ENCODE measurements around the gene TOX2.

Gene TOX2

DNA sequence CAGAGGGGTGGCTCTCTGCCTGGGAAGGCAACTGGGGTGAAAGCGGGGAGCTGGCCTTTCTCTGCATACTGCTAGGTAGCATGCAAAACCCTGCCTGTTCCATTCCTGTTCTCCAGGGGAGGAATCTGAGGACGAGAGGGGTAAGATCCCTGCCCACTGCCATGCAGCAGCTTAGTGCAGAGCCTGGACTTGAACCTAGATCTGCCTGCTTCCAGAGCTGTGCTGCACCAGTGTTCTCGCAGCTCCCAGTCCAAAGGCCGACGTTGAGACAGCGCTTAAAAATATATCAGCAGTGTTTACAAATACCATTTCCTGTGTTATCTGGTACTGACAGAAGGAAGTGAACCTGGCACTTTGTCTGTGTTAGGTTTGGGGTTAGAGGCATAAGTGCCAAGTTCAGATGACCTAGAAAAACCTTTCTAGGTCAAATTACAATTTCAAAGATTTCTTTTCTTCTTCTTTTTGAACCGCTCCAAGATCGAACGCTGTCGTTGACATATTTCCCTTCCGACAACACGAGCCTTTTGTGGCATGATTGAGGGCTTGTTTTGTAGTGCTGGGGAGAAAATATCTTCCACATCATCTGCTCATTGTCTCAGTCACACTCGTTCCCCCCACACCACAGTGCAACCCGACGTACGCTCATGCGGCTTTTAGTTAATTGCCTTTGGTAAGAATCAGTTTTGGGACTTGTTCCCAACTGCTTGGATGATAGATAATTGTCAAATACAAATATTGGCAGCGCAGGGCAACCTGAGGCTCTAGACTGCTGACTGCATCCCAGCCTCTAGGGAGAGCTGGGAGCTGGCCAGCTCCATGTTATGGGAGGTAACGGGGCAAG lies 44.6 kb downstream of the TOX2 start:
- DNase-seq (ENCODE audit: low spot score), result no peak

- DNase-seq (ENCODE audit: low spot score), result no peak
These were observed 45.2 kb downstream of the TOX2 start for GRCh38 chr20:43959920-43960227.

DNA sequence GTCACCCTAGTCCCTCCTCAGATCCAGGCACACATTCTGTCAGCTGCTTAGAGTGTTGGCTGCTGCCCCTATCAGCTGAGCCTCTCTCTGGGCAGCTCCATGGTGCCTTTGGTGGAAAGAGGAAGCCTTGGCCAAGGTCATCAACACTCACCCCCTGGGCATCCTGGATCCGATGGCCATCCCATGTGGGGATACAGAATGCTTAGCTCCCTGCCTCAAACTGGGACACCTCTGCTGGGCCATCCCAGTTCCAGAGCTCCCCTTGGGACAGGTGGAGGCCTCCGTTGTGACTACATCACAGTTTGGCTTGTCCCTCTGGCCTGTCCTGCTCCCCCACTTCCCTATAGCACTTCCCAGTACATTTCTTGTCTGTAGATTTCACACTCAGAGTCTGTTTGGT lies 45.6 kb downstream of the TOX2 start:
- DNase-seq (ENCODE audit: low spot score), result no peak

DNA sequence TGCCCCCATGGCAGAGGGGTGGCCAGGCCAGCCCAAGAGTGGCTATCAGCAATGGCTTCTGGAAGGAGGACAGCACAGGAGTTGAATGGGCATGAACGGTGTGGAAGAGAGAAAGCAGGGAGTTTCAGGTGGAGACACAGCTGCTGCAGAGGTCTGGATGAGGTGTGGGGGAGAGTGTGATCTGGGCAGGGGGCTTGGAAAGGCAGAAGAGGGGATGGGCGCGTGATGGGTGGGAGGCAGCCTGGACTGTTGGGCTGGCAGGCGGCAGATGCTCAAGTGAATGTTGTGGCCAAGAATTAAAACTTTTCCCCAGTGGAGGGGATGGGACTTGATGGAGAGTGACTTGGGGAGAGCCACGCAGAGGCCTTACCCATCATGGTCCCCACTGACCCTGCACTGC lies 46.5 kb downstream of the TOX2 start:
- DNase-seq (ENCODE audit: low spot score), result no peak

DNA sequence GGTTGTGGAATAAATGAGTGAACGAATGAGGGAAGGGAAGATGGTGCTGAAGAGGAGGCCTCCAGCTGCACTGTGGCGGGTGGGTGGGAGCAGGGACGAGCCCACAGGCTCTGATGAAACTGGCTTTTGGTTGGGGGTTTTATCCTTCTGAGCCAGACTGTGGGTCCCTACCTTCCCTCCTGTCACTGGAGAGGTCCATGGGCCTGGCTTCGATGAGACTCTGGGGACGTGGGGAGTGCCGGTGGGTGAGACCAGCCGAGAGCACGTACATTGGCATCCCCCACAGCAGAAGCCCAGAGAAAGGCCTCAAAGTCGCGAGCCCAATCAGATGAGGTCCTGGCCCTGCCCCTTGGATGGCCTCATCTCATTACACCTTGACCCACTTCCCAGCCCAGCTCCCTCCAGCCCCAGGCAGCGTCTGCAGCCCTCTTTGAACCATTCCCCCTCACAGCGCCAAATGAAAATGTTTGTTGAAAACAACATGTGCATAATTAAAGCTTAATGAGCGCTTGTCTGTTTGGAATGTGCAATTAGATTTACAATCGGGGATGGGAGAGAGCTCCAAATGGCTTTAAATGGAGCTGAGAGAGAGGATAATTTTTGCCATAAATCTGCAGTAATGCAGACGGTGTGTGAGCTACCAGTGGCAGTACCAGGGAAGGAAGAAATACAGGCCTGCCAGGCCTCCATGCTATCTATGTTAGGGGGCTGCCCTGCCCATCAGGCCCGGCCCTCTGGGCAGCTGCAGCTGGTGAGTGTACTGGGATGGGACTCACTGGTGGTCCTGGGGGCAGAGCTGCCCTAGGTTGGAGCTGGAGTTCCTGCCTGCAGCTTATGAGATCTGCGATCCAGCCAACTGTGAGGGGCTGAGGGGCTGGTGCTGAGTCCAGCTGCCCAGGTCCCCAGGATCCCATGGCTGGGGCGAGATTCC lies 47.2 kb downstream of the TOX2 start:
- DNase-seq (ENCODE audit: low spot score), result no peak

DNA sequence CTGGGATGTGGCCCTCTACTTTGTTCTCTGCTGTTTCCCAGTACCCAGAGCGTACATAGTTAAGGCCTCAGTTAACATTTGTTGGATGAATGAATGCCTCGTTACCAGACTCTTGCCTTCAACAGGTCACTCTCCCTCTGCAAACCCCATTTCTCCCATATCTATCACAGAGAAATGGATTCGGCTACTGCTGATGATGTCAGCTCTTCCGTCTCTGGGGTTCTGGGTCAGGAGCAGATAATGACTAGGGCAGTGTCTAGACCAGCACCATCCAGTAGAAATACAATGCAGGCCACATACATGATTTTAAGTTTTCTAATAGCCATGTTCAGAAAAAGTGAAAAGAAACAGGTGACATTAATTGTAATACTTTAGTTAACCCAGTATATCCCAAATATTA lies 47.9 kb downstream of the TOX2 start:
- no peak for DNase-seq (ENCODE audit: low spot score)

- peak; percentile 17 for DNase-seq (ENCODE audit: low spot score)
These were observed 48.6 kb downstream of the TOX2 start for GRCh38 chr20:43963233-43963632.

- DNase-seq (ENCODE audit: low spot score), result no peak
These were observed 49.5 kb downstream of the TOX2 start for GRCh38 chr20:43963872-43964791.

GRCh38 chr20:43968341-43969000 lies 53.8 kb downstream of the TOX2 start:
- DNase-seq (ENCODE audit: low spot score), result no peak

GRCh38 chr20:43969028-43969447 lies 54.4 kb downstream of the TOX2 start:
- DNase-seq (ENCODE audit: low spot score), result no peak

DNA sequence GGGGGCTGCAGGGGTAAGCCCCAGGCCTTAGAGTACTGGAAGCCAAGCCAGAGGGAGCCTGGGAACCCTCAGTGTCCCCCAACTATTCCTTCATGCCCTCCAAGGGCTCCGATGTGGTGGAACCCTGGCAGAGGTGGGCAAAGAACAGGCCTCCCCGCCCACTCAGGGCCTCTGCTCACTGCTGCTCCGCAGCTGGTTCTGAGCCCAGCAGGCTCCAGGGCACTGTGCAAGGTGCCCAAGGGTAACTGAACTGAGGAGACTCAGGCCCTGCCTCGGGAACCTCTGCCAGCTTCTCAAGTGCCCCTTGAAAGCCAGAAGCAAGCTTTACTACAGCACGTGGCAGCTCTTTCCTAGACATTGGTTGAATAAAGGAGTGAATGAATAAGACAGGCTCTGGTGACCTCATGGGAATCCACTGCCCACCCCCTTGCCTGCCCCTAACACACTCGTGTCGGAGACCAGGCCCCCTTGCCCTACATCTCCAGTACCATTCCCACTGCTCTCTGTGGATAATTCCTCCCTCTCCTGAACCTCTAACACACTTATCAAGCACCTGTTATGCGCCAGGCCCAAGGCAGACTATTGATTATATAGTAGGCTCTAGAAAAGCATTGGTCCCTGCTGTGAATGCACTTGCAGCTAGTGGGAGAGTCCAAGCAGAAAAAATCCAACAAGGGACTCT lies 55.0 kb downstream of the TOX2 start:
- no peak for DNase-seq (ENCODE audit: low spot score)

GRCh38 chr20:43971267-43971666 lies 56.6 kb downstream of the TOX2 start:
- DNase-seq (ENCODE audit: low spot score), result no peak

DNA sequence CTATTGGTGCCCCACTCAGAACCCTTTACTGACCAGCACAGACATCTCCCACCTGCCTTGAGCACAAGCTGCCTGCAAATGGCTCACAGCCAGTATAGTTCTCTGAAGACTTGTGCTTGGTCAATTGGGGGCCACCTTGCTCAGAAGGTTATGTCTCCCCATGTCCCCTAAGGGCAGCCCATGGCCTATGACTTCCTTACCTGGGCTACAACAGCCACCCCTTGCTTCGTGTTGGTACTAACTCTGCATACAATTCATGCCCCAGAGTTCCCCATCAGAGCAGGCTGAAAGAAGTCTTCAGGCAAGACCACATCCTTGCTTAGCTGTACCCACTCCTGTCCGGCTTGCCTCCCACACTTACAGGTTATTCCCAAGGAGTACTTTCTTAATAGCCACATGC lies 57.4 kb downstream of the TOX2 start:
- no peak for DNase-seq (ENCODE audit: low spot score)

DNA sequence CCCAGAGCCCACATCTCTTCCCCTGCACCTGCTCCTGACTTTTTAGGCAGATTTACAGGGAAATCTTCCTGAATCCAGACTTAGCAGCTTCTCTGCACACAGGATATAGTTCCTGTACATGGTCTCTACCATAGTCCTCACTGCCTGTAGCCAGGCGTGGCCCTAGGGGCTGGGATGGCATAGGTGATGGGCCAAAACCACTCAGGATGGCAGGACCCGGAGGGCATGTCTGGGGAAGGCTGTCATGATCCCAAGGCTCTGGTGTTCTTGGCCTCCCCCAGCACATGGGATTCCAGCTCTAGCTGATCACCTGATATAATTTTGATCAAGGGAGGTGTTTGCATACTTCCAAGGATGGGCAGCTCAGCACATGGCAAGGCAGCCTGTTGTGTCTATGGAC lies 58.0 kb downstream of the TOX2 start:
- DNase-seq (ENCODE audit: low spot score), result no peak

- no peak for DNase-seq (ENCODE audit: low spot score)
These were observed 58.6 kb downstream of the TOX2 start for GRCh38 chr20:43973231-43973630.

GRCh38 chr20:43973671-43974450 lies 59.2 kb downstream of the TOX2 start:
- no peak for DNase-seq (ENCODE audit: low spot score)

- no peak for DNase-seq (ENCODE audit: low spot score)
These were observed 60.0 kb downstream of the TOX2 start for GRCh38 chr20:43974695-43975094.

DNA sequence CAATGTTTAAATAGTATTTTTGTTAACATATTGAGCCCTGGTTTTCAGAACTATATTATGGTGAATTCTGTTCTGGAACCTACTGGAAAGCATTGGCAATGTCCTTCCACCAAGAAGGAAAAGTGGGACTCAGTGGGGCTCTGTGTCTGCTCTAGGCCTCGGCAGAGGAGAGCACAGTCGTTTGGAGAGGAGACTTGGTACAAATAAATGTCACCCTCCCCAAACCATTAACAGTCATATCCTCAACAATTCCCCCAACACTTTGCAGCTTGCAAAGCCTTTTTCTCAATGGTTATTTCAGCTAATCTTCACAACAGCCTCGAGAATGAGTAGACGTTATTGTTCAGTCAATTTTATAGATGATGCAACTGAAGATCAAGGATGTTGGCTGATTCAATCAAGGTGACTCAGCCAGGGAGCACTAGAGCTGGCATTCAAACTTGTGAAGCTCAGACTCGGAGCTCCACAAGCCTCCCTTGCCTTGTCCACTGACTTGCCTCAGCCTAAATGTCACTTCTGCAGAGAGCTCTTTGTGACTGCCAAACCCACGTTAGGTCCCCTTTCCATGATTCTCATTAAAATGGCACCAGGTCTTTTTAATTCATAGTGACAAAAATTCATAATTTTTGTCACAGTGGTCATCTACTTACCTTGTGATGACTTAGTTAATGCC lies 60.6 kb downstream of the TOX2 start:
- peak; percentile 40 for DNase-seq (ENCODE audit: low spot score)

- no peak for DNase-seq (ENCODE audit: low spot score)
These were observed 61.9 kb downstream of the TOX2 start for GRCh38 chr20:43976547-43976946.

- no peak for DNase-seq (ENCODE audit: low spot score)
These were observed 62.6 kb downstream of the TOX2 start for GRCh38 chr20:43977252-43977651.
